IPS-18a (cell line): ENCODE results near the gene EYS.

Experiments used
- H3K27ac ChIP-seq: one replicate; pipeline ENCODE4 v1.5.1; 2013; ENCODE audit warnings: low read length
- H3K27me3 ChIP-seq: one replicate; pipeline ENCODE4 v1.6.1; 2013; ENCODE audit warnings: mild to moderate bottlenecking, low read length; ENCODE audit not compliant: control insufficient read depth, insufficient read depth
- H3K36me3 ChIP-seq: one replicate; pipeline ENCODE4 v1.6.1; 2013; ENCODE audit warnings: low read depth, low read length; ENCODE audit not compliant: control insufficient read depth
- H3K4me1 ChIP-seq: one replicate; pipeline ENCODE4 v1.6.1; 2013; ENCODE audit warnings: low read depth, low read length; ENCODE audit not compliant: control insufficient read depth
- H3K4me3 ChIP-seq: one replicate; pipeline ENCODE4 v1.5.1; 2013; ENCODE audit warnings: low read length
- H3K9ac ChIP-seq: one replicate; pipeline ENCODE4 v1.6.1; 2013; ENCODE audit warnings: mild to moderate bottlenecking, low read length, moderate library complexity
- H3K9me3 ChIP-seq: one replicate; pipeline ENCODE4 v1.6.1; 2013; ENCODE audit warnings: low read depth, low read length; ENCODE audit not compliant: control insufficient read depth

EYS gene

GRCh38 chr6:65148839-65149238, 558.2 kb downstream of the EYS start:
- Histone ChIP-seq H3K4me1 (no peaks in the 10 kb centered on the region), H3K4me3 (no peak overlapping the region), H3K9me3 (peaks cover 5% of the 10 kb centered on the region), H3K27me3 (no peaks in the 10 kb centered on the region), H3K27ac (no peak overlapping the region), H3K9ac (no peak overlapping the region), H3K36me3 (no peaks in the 10 kb centered on the region)

DNA sequence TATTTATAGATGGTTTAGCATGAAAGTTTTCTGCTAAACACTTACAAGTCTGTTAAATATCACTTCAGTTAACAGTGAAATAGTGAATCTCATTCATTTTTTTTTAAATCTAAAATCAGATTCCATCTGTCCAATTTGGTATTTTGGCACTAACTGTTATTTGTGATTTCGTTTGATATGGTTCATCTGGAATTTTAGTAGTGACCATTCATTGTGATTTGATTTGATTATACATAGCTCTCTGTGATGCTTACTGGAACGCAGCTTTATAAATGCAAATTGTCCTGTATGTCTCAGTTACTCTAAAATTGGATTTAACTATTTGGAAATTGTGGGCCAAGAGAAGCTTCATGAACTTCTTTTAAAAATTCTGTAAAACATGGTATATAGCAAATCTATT, 571.5 kb downstream of the EYS start:
- Histone ChIP-seq H3K27ac (no peak overlapping the region), H3K9me3 (no peaks in the 10 kb centered on the region), H3K4me1 (no peaks in the 10 kb centered on the region), H3K4me3 (no peak overlapping the region), H3K27me3 (no peaks in the 10 kb centered on the region), H3K36me3 (no peaks in the 10 kb centered on the region), H3K9ac (no peak overlapping the region)

- no peaks in the 10 kb centered on the region for H3K4me1 ChIP-seq
- no peaks in the 10 kb centered on the region for H3K27me3 ChIP-seq
- H3K4me3 ChIP-seq = no peak overlapping the region
- no peaks in the 10 kb centered on the region for H3K9me3 ChIP-seq
- no peaks in the 10 kb centered on the region for H3K36me3 ChIP-seq
- H3K27ac ChIP-seq = no peak overlapping the region
- no peak overlapping the region for H3K9ac ChIP-seq
Observed at GRCh38 chr6:65126667-65127066, 580.4 kb downstream of the EYS start.

DNA sequence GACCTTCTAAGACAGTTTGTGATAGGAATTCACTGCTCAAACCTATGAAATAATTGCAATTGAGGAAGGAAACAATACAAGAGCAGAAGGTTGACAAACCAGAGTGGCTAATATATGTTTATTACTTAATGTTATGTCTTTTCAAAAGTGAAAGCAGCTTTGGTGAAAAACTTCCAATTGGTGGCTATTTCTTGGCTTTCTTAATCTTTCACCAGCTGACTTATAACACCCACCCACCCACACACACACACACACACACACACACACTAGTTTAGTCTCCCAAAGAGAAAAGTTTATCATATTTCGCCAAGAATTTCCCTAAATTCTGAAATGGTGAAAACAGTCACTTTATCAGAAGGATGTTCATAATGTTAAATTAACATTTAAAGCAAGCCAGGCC, 583.5 kb downstream of the EYS start:
- H3K4me3 ChIP-seq = no peak overlapping the region
- no peaks in the 10 kb centered on the region for H3K9me3 ChIP-seq
- no peak overlapping the region for H3K27ac ChIP-seq
- H3K36me3 ChIP-seq = no peaks in the 10 kb centered on the region
- no peaks in the 10 kb centered on the region for H3K27me3 ChIP-seq
- no peak overlapping the region for H3K9ac ChIP-seq
- no peaks in the 10 kb centered on the region for H3K4me1 ChIP-seq

DNA sequence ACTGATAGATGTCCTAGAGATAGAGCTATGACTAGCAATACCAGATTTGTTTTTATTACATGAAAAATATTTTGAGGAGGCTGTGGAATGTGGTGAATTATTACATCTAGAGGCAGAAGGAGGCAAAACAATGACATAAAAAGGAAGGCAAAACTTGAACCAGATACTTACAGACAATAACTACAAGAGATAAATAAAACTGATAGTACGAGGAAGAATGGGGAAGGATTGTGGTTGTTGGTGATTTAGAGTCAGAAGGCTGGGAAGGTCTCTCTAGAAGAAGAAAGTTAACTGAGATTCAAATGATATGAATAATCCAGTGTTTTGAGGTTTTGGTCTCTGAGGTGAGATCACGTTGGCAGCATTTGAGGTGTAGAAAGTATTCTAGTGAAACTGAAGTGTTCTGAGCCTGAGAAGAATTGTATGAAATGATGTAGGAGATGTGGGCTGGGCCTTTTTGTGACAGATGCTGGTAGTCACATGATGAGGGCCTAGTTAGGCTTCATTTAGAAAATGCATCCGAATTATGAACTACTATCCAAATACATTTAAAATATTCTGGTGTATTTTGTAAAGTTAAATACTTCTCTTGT, 589.1 kb downstream of the EYS start:
- Histone ChIP-seq H3K9me3 (no peaks in the 10 kb centered on the region), H3K36me3 (no peaks in the 10 kb centered on the region), H3K27me3 (no peaks in the 10 kb centered on the region), H3K27ac (no peak overlapping the region), H3K4me3 (no peak overlapping the region), H3K4me1 (no peaks in the 10 kb centered on the region), H3K9ac (no peak overlapping the region)

GRCh38 chr6:65116326-65116725, 590.7 kb downstream of the EYS start:
- Histone ChIP-seq H3K27me3 (no peaks in the 10 kb centered on the region), H3K4me1 (no peaks in the 10 kb centered on the region), H3K9ac (no peak overlapping the region), H3K27ac (no peak overlapping the region), H3K36me3 (no peaks in the 10 kb centered on the region), H3K9me3 (no peaks in the 10 kb centered on the region), H3K4me3 (no peak overlapping the region)

- Histone ChIP-seq H3K27me3 (no peaks in the 10 kb centered on the region), H3K27ac (no peak overlapping the region), H3K36me3 (no peaks in the 10 kb centered on the region), H3K4me3 (no peak overlapping the region), H3K9ac (no peak overlapping the region), H3K4me1 (no peaks in the 10 kb centered on the region), H3K9me3 (no peaks in the 10 kb centered on the region)
Observed at GRCh38 chr6:65113581-65113980, 593.4 kb downstream of the EYS start.

- Histone ChIP-seq H3K27ac (no peak overlapping the region), H3K27me3 (no peaks in the 10 kb centered on the region), H3K4me1 (no peaks in the 10 kb centered on the region), H3K9me3 (no peaks in the 10 kb centered on the region), H3K36me3 (no peaks in the 10 kb centered on the region), H3K9ac (no peak overlapping the region), H3K4me3 (no peak overlapping the region)
Observed at GRCh38 chr6:65112435-65112834, 594.6 kb downstream of the EYS start.

GRCh38 chr6:65110031-65110430, 597.0 kb downstream of the EYS start:
- Histone ChIP-seq H3K4me3 (no peak overlapping the region), H3K9me3 (no peaks in the 10 kb centered on the region), H3K4me1 (no peaks in the 10 kb centered on the region), H3K27me3 (no peaks in the 10 kb centered on the region), H3K36me3 (no peaks in the 10 kb centered on the region), H3K9ac (no peak overlapping the region), H3K27ac (no peak overlapping the region)

DNA sequence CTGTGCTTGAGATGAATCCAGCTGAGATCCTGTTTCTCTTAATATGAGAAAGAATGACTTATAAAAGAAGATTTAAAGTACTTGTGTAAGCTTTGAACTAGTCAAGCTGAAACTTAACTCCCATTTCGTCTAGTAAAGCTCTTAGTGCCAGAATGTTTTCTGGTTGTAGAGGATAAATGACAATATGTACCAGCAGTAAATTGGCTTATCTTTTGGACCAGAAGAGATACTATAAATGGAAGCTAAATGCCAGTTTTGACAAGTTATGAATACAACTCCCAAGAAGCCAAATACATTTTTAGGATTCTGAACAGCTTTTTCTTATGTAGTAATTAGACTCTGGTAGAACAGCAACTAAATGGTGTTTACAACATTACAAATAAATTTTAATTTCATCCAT, 608.7 kb downstream of the EYS start:
- no peaks in the 10 kb centered on the region for H3K9me3 ChIP-seq
- no peaks in the 10 kb centered on the region for H3K4me1 ChIP-seq
- H3K9ac ChIP-seq = no peak overlapping the region
- no peaks in the 10 kb centered on the region for H3K27me3 ChIP-seq
- H3K4me3 ChIP-seq = no peak overlapping the region
- no peaks in the 10 kb centered on the region for H3K36me3 ChIP-seq
- no peak overlapping the region for H3K27ac ChIP-seq

DNA sequence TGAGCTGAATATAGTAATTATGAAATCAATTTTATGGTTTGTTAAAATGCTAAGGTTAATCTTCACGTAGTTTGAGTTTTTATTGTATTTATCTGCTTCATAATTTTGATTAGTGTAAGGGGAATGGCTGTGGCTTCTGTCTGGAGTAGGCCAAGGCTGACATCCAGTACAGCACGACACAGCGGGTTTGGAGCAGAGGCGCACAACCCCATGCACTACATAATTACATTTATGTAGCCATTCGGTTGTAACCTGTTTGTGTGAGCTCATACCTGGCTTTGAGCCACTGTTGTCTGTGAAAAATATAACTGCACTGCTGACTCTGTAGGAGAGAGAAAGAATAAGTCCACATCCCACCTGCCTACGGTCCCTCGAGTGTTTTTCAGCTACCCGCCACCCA, 615.5 kb downstream of the EYS start:
- H3K9me3 ChIP-seq = peaks cover 10% of the 10 kb centered on the region
- no peak overlapping the region for H3K9ac ChIP-seq
- no peaks in the 10 kb centered on the region for H3K4me1 ChIP-seq
- no peaks in the 10 kb centered on the region for H3K36me3 ChIP-seq
- H3K27ac ChIP-seq = no peak overlapping the region
- H3K27me3 ChIP-seq = no peaks in the 10 kb centered on the region
- H3K4me3 ChIP-seq = no peak overlapping the region

GRCh38 chr6:65088575-65088974, 618.5 kb downstream of the EYS start:
- Histone ChIP-seq H3K27me3 (no peaks in the 10 kb centered on the region), H3K4me3 (no peak overlapping the region)

More at GRCh38 chr6:65088575-65088974, 618.5 kb downstream of the EYS start:
- Histone ChIP-seq H3K36me3 (no peaks in the 10 kb centered on the region), H3K27ac (no peak overlapping the region), H3K9me3 (peaks cover 10% of the 10 kb centered on the region), H3K9ac (no peak overlapping the region), H3K4me1 (no peaks in the 10 kb centered on the region)
